Natural killer cell (primary cell): Measurements from ENCODE around the gene RSF1. TPM values are rescaled to one million over a fixed set of nuclear protein-coding genes. Genes with fewer than 3 reads are reported as not detected.

Experiments used
- ATAC-seq, 3 donors: fragments of 150-1000 bp in 2 of 3; fragments of 200-7000 bp in 1 of 3; cut with Tn5 transposase; 1 replicate in 1 of 3; 2 replicates in 2 of 3; pipeline ENCODE4 v1.10.0; 2021; ENCODE audit warnings: mild to moderate bottlenecking in 2 of 3, moderate library complexity in 2 of 3
- DNase-seq, 2 donors: peaks; one replicate each; pipeline versions ENCODE4 v3.0.0 to v3.0.0-alpha.2; 2013 to 2021; ENCODE audit warnings: mixed read lengths in 1 of 2
- H3K27ac ChIP-seq: one replicate; pipeline ENCODE4 v1.5.1; 2013; ENCODE audit warnings: mild to moderate bottlenecking, low read length
- H3K27me3 ChIP-seq: one replicate; pipeline ENCODE4 v1.6.1; 2013; ENCODE audit warnings: low read length; ENCODE audit not compliant: control insufficient read depth, insufficient read depth
- H3K36me3 ChIP-seq: one replicate; pipeline ENCODE4 v1.6.1; 2013; ENCODE audit warnings: low read length; ENCODE audit not compliant: control insufficient read depth, insufficient read depth
- H3K4me1 ChIP-seq: one replicate; pipeline ENCODE4 v1.6.1; 2013; ENCODE audit warnings: low read length; ENCODE audit not compliant: control insufficient read depth, insufficient read depth
- H3K4me3 ChIP-seq: one replicate; pipeline ENCODE4 v1.5.1; 2013; ENCODE audit warnings: low read length
- H3K9me3 ChIP-seq: one replicate; pipeline ENCODE4 v1.6.1; 2013; ENCODE audit warnings: low read length; ENCODE audit not compliant: control insufficient read depth, insufficient read depth
- H3K27ac Mint-ChIP-seq, 2 donors: one replicate each; pipeline ENCODE4 v1.8.0; 2022; ENCODE audit warnings: mild to moderate bottlenecking in 2 of 2, mixed read lengths in 2 of 2, moderate library complexity in 1 of 2
- H3K27me3 Mint-ChIP-seq, 2 donors: one replicate each; pipeline ENCODE4 v1.8.0; 2022; ENCODE audit warnings: low read depth in 2 of 2, mixed read lengths in 2 of 2
- H3K36me3 Mint-ChIP-seq: one replicate; pipeline ENCODE4 v1.8.0; 2022; ENCODE audit warnings: mixed read lengths
- H3K4me1 Mint-ChIP-seq, 2 donors: one replicate each; pipeline ENCODE4 v1.8.0; 2022; ENCODE audit warnings: mixed read lengths in 2 of 2
- H3K4me3 Mint-ChIP-seq: one replicate; pipeline ENCODE4 v1.8.0; 2022; ENCODE audit warnings: mild to moderate bottlenecking, moderate library complexity, mixed read lengths
- H3K9me3 Mint-ChIP-seq, 2 donors: one replicate each; pipeline ENCODE4 v1.8.0; 2022; ENCODE audit warnings: mixed read lengths in 2 of 2
- WGBS: methylation state at CpG from one replicate; pipeline ENCODE4 v1.1.7; 2013; ENCODE audit warnings: missing lambda C conversion rate; ENCODE audit not compliant: insufficient coverage; 5-methylcytosine and 5-hydroxymethylcytosine counted together
- intact Hi-C: fragments of 100-400 bp; cut with micrococcal nuclease; formaldehyde crosslinking; loops from one replicate; pipeline ENCODE4 v1.14.2; 2022
- total RNA-seq, 4 donors: library from RNA; stranded (reverse); fragments of 120-200 nt in 1 of 4; gene quantifications; one replicate each; pipeline versions ENCODE4 v1.2.3 to v1.2.4, GENCODE V29; 2013 to 2022
- TF ChIP-seq, protein P1 (sequence below): fragments of 200-600 bp; IDR thresholded peaks from one replicate; pipeline ENCODE4 v1.8.0; 2022; ENCODE audit warnings: antibody characterized with exemption

The RSF1 gene
- total RNA-seq, 3 donors from 2014 or later (not counting 1 experiment from before 2014, with no cell fraction given) = 87.3 to 119 (median 110) TPM

DNA sequence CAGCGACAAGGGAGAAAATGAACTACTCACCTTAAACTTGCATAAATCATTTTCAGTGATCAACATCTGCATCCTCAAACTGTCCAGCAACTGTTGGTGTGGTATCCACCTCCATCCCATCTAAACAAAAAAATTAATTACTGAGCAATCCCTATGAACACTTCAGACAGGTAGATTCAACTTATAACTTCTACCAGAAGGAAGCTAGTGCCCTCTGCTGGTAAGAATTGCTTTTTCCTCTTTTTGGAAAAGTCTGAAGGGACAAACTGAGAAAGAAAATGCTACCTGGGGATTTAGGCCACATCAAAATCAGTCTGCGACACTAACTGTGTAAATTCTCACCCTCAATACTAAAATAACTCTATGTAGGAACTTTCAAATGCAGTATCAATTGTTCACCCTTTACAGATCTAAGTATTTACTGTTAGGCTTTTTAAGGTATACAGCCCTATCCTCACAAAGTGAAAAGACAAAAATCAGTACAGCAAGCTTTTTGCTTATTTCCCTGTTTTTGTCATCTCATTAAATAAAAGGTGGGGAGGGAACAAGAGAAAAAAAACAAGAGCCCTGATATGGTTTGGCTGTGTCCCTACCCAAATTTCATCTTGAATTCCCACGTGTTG, 200.8 kb downstream of the RSF1 start:
- Mint-ChIP-seq H3K9me3 (no peaks in the 10 kb centered on the region), H3K27me3 (no peaks in the 10 kb centered on the region), H3K4me3 (no peak overlapping the region), H3K36me3 (peaks cover 18% of the 10 kb centered on the region), H3K27ac (no peak overlapping the region), H3K4me1 (no peaks in the 10 kb centered on the region)
- H3K4me3 ChIP-seq = no peak overlapping the region
- TF ChIP-seq, protein P1, sequence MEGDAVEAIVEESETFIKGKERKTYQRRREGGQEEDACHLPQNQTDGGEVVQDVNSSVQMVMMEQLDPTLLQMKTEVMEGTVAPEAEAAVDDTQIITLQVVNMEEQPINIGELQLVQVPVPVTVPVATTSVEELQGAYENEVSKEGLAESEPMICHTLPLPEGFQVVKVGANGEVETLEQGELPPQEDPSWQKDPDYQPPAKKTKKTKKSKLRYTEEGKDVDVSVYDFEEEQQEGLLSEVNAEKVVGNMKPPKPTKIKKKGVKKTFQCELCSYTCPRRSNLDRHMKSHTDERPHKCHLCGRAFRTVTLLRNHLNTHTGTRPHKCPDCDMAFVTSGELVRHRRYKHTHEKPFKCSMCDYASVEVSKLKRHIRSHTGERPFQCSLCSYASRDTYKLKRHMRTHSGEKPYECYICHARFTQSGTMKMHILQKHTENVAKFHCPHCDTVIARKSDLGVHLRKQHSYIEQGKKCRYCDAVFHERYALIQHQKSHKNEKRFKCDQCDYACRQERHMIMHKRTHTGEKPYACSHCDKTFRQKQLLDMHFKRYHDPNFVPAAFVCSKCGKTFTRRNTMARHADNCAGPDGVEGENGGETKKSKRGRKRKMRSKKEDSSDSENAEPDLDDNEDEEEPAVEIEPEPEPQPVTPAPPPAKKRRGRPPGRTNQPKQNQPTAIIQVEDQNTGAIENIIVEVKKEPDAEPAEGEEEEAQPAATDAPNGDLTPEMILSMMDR = peak; percentile 67
- H3K27ac ChIP-seq = no peak overlapping the region
- WGBS = 100% methylated on average over 2 of the region's 3 CpGs
- no peaks in the 10 kb centered on the region for H3K9me3 ChIP-seq
- H3K36me3 ChIP-seq = peaks cover 53% of the 10 kb centered on the region
- DNase-seq (peak in 1 of 2 donors; percentile 69), ATAC-seq (peak in 1 of 3 donors; percentile 40)
- no peaks in the 10 kb centered on the region for H3K27me3 ChIP-seq
- intact Hi-C loops = loop anchor here (2.0 kb wide), 1 partner anchor 493 kb away; no protein-coding TSS in a partner anchor
- H3K4me1 ChIP-seq = no peaks in the 10 kb centered on the region

DNA sequence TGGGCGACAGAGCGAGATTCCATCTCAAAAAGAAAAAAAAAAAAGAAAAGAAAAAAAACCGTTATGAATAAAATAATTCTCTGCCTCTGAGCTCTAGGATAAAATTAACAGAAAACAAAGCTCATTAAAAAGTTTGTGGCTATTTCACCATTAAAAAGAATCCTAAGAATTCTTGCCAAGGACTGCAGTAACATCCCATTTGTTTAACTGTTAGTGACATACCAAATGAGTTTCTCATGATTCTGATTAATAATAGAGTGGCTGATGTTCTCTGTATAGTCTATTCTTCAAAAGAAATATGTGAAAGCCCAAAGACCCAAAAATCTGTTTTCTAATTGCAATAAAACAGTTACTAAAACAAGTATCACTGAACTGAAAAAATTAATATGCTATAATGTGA, 202.6 kb downstream of the RSF1 start:
- intact Hi-C loops = loop anchor here (2.0 kb wide), 1 partner anchor 491 kb away; no protein-coding TSS in a partner anchor
- no peaks in the 10 kb centered on the region for H3K4me1 ChIP-seq
- no peak for ATAC-seq
- TF ChIP-seq, protein P1 = no peak
- H3K27ac ChIP-seq = no peak overlapping the region
- no peaks in the 10 kb centered on the region for H3K4me1 Mint-ChIP-seq
- WGBS = no CpG with 5 or more reads among the region's 3 CpGs
- peaks cover 18% of the 10 kb centered on the region for H3K36me3 Mint-ChIP-seq
- no peak overlapping the region for H3K4me3 ChIP-seq
- H3K36me3 ChIP-seq = peaks cover 46% of the 10 kb centered on the region
- no peaks in the 10 kb centered on the region for H3K27me3 ChIP-seq
- H3K4me3 Mint-ChIP-seq = no peak overlapping the region
- no peak for DNase-seq
- no peaks in the 10 kb centered on the region for H3K27me3 Mint-ChIP-seq
- H3K9me3 Mint-ChIP-seq = no peaks in the 10 kb centered on the region
- H3K27ac Mint-ChIP-seq = peak overlapping the region in 1 of 2 donors; percentile 45
- no peaks in the 10 kb centered on the region for H3K9me3 ChIP-seq

DNA sequence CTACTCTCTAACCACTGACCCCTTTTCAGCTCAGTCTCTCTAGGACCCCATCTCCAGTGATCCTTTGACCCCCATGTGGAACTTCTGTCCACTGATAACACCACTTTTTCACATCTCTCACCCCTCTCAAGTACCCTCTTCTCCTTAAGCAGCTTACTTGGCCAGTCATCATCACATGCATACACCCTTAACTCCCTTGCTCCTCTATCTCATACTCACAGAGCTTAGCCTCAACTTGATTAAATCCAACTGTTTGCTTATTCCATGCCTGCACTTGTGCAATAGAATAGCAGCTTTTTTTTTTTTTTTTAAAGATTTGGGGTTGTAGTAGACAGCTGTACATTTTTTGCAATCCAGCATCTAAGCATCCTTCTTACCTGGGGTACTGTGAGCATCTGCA, 208.6 kb downstream of the RSF1 start:
- peak overlapping the region in 1 of 2 donors; percentile 62 for H3K27ac Mint-ChIP-seq
- Histone ChIP-seq H3K4me1 (no peaks in the 10 kb centered on the region), H3K9me3 (no peaks in the 10 kb centered on the region), H3K4me3 (no peak overlapping the region), H3K36me3 (peaks cover 43% of the 10 kb centered on the region), H3K27ac (no peak overlapping the region), H3K27me3 (no peaks in the 10 kb centered on the region)
- H3K27me3 Mint-ChIP-seq = no peaks in the 10 kb centered on the region
- no peaks in the 10 kb centered on the region for H3K4me1 Mint-ChIP-seq
- ATAC-seq (no peak), DNase-seq (no peak)
- H3K4me3 Mint-ChIP-seq = no peak overlapping the region
- no peaks in the 10 kb centered on the region for H3K9me3 Mint-ChIP-seq
- TF ChIP-seq, protein P1 = no peak
- peaks cover 5% of the 10 kb centered on the region for H3K36me3 Mint-ChIP-seq
- intact Hi-C loops = no loop called here

Other genes with a start within 250 kb of the RSF1 start
- under 1 TPM; 0.21 to 0.55 (median 0.50) TPM for gene AQP11, start 230.8 kb downstream of the RSF1 start, total RNA-seq
- 10 to 100 TPM; 48.6 to 58.2 (median 57.6) TPM for gene CLNS1A, start 182.9 kb downstream of the RSF1 start, total RNA-seq
- 1 to 10 TPM; 4.8 to 5.7 (median 5.4) TPM for gene AAMDC, start 422 bp upstream of the RSF1 start, total RNA-seq
- 10 to 100 TPM; 65.2 to 97.8 (median 67.5) TPM for gene INTS4, start 173.9 kb upstream of the RSF1 start, total RNA-seq
- under 1 TPM in 2 of 3 donors, not detected in 1; 0.28 to 0.32 TPM for gene KCTD14, start 202.6 kb upstream of the RSF1 start, total RNA-seq
- not detected for gene THRSP, start 243.1 kb upstream of the RSF1 start, total RNA-seq